GM12891 (cell line): ENCODE results near the gene EYS.

ENCODE experiments used
- POLR2A ChIP-seq: IDR thresholded peaks from 2 replicates; pipeline ENCODE4 v1.6.1; 2011; ENCODE audit warnings: low read depth, low read length, control low read depth
- TAF1 ChIP-seq: IDR thresholded peaks from 2 replicates; pipeline ENCODE4 v1.6.1; 2011; ENCODE audit warnings: low read depth, low read length, control low read depth

GRCh38 chr6:64920257-64920656 is 786.8 kb downstream of the EYS start:
- TF ChIP-seq TAF1 (no peak), POLR2A (no peak)
